A549 (cell line): ENCODE measurements around the gene C1orf50. TPM values are rescaled to one million over a fixed set of nuclear protein-coding genes. Genes with fewer than 3 reads are reported as not detected.

Source experiments
- ATAC-seq, 2 experiments: fragments of 200-7000 bp in 1 of 2; fragments of >200 bp in 1 of 2; cut with Nextera tagmentation in 1 of 2; cut with Tn5 transposase in 1 of 2; 3 replicates each; pipeline versions ENCODE4 v1.8.0 to v1.9.1; 2018 to 2020; ENCODE audit warnings: mild to moderate bottlenecking in 1 of 2, moderate library complexity in 1 of 2
- CTCF ChIA-PET: fragments of 300-600 bp; sonication (Branson Sonifier 250); formaldehyde crosslinking; extraction: SDS; loops from one replicate; lab custom pipeline; 2021; ENCODE audit warnings: antibody characterized with exemption, inconsistent platforms; lab: Yijun Ruan, JAX
- POLR2A ChIA-PET: fragments of 350-600 bp; formaldehyde crosslinking; extraction: SDS; loops from one replicate; lab custom pipeline; 2021; ENCODE audit warnings: antibody characterized with exemption, inconsistent platforms; lab: Yijun Ruan, JAX
- DNase-seq, 2 experiments: peaks; one replicate each; pipeline versions ENCODE4 v3.0.0 to v3.0.0-alpha.2; 2011 to 2016; ENCODE audit warnings: low read depth in 1 of 2, low spot score in 1 of 2
- FAIRE-seq: peaks from 2 replicates; lab custom pipeline; 2011; peaks lifted over from hg19 to GRCh38; lab: Jason Lieb, UNC
- H3K27ac ChIP-seq, 2 experiments: fragments of >200 bp; sonication (Bioruptor Twin); formaldehyde crosslinking; 3 replicates each; pipeline ENCODE4 v1.5.1; 2016 to 2017
- H3K4me1 ChIP-seq: fragments of >200 bp; sonication (Bioruptor Twin); formaldehyde crosslinking; 3 replicates; pipeline ENCODE4 v1.6.1; 2016
- H3K4me2 ChIP-seq: fragments of >200 bp; sonication (Bioruptor Twin); formaldehyde crosslinking; 3 replicates; pipeline ENCODE4 v1.6.1; 2016
- H3K4me3 ChIP-seq: fragments of >200 bp; sonication (Bioruptor Twin); formaldehyde crosslinking; 3 replicates; pipeline ENCODE4 v1.5.1; 2016
- H3K9me3 ChIP-seq: fragments of >200 bp; sonication (Bioruptor Twin); formaldehyde crosslinking; 3 replicates; pipeline ENCODE4 v1.6.1; 2016
- ATOH8 ChIP-seq: fragments of 250-450 bp; sonication (Bioruptor Pico); IDR thresholded peaks from 2 replicates; pipeline ENCODE4 v1.5.0; 2020; ENCODE audit warnings: low read depth, mild to moderate bottlenecking, moderate library complexity
- CBX2 ChIP-seq: fragments of 200-600 bp; sonication (generic); IDR thresholded peaks from 2 replicates; pipeline ENCODE4 v1.6.1; 2016; ENCODE audit warnings: low read depth, mild to moderate bottlenecking, borderline replicate concordance
- CHD2 ChIP-seq: fragments of 150-350 bp; IDR thresholded peaks from 2 replicates; pipeline ENCODE4 v1.6.1; 2014; ENCODE audit warnings: low read length; ENCODE audit not compliant: partially characterized antibody
- EHF ChIP-seq: fragments of 250-450 bp; sonication (Bioruptor Pico); IDR thresholded peaks from 2 replicates; pipeline ENCODE4 v1.5.0; 2020; ENCODE audit warnings: mild to moderate bottlenecking
- EP300 ChIP-seq, 2 experiments: fragments of >200 bp; sonication (Bioruptor Twin); formaldehyde crosslinking; IDR thresholded peaks; 2 replicates in 1 of 2; 3 replicates in 1 of 2; pipeline ENCODE4 v1.6.1; 2016 to 2017
- FOXS1 ChIP-seq: fragments of 250-450 bp; sonication (Bioruptor Pico); IDR thresholded peaks from 2 replicates; pipeline ENCODE4 v1.5.0; 2020; ENCODE audit warnings: mild to moderate bottlenecking, moderate library complexity
- HMGXB4 ChIP-seq: fragments of 250-450 bp; sonication (Bioruptor Pico); IDR thresholded peaks from 2 replicates; pipeline ENCODE4 v1.5.0; 2021; ENCODE audit warnings: mild to moderate bottlenecking, moderate library complexity, borderline replicate concordance
- HOXA7 ChIP-seq: fragments of 250-450 bp; sonication (Bioruptor Pico); IDR thresholded peaks from 2 replicates; pipeline ENCODE4 v1.5.0; 2020; ENCODE audit warnings: mild to moderate bottlenecking, moderate library complexity
- HOXB13 ChIP-seq: fragments of 250-450 bp; sonication (Bioruptor Pico); IDR thresholded peaks from 2 replicates; pipeline ENCODE4 v1.5.0; 2020; ENCODE audit warnings: low read depth, mild to moderate bottlenecking, moderate library complexity
- JUNB ChIP-seq: fragments of >200 bp; sonication (Bioruptor Twin); formaldehyde crosslinking; IDR thresholded peaks from 2 replicates; pipeline ENCODE4 v1.6.1; 2016
- KDM5A ChIP-seq: fragments of 200-600 bp; sonication (generic); IDR thresholded peaks from 2 replicates; pipeline ENCODE4 v1.6.1; 2016; ENCODE audit warnings: antibody characterized with exemption, mild to moderate bottlenecking
- MAX ChIP-seq: IDR thresholded peaks from 2 replicates; pipeline ENCODE4 v1.6.1; 2012
- MAZ ChIP-seq: fragments of 150-350 bp; IDR thresholded peaks from 2 replicates; pipeline ENCODE4 v1.6.1; 2014; ENCODE audit warnings: antibody characterized with exemption, low read depth, low read length, borderline replicate concordance
- NR3C1 ChIP-seq: fragments of >200 bp; sonication (Bioruptor Twin); formaldehyde crosslinking; IDR thresholded peaks from 3 replicates; pipeline ENCODE4 v1.6.1; 2017
- PBX3 ChIP-seq: IDR thresholded peaks from 2 replicates; pipeline ENCODE4 v1.6.1; 2012
- POLR2A ChIP-seq: IDR thresholded peaks from 2 replicates; pipeline ENCODE4 v1.6.1; 2012; ENCODE audit warnings: mild to moderate bottlenecking, low read length
- POLR2AphosphoS2 ChIP-seq: conservative IDR thresholded peaks from 2 replicates; pipeline ENCODE4 v1.6.1; 2012; ENCODE audit warnings: low read length, improper control_type of control experiment, inconsistent platforms
- RARB ChIP-seq: fragments of 250-450 bp; sonication (Bioruptor Pico); IDR thresholded peaks from 2 replicates; pipeline ENCODE4 v1.8.0; 2021; ENCODE audit warnings: mild to moderate bottlenecking, moderate library complexity
- REST ChIP-seq: fragments of 200-600 bp; sonication (generic); IDR thresholded peaks from 2 replicates; pipeline ENCODE4 v1.6.1; 2016; ENCODE audit warnings: antibody characterized with exemption, mild to moderate bottlenecking, moderate library complexity
- RFX5 ChIP-seq: fragments of 450-650 bp; IDR thresholded peaks from 2 replicates; pipeline ENCODE4 v1.7.1; 2014; ENCODE audit warnings: antibody characterized with exemption, mild to moderate bottlenecking, moderate library complexity
- RNF2 ChIP-seq: fragments of 200-600 bp; sonication (generic); IDR thresholded peaks from 2 replicates; pipeline ENCODE4 v1.6.1; 2016; ENCODE audit warnings: low read depth, mild to moderate bottlenecking, antibody characterized with exemption, moderate library complexity, borderline replicate concordance
- SREBF2 ChIP-seq: fragments of 450-650 bp; IDR thresholded peaks from 2 replicates; pipeline ENCODE4 v1.6.1; 2014; ENCODE audit warnings: mild to moderate bottlenecking, moderate library complexity
- ZNF302 ChIP-seq: fragments of 250-450 bp; sonication (Bioruptor Pico); IDR thresholded peaks from 2 replicates; pipeline ENCODE4 v1.9.0; 2021; ENCODE audit warnings: inconsistent platforms, mild to moderate bottlenecking, moderate library complexity
- WGBS: methylation state at CpG from one replicate; pipeline ENCODE4 v1.1.6; 2017; ENCODE audit errors: missing lambda C conversion rate; 5-methylcytosine and 5-hydroxymethylcytosine counted together
- polyA plus RNA-seq, 4 experiments: library from polyadenylated mRNA; depleted of rRNA in 3 of 4; stranded (reverse); fragments of >200 nt; fragmentation: RNase III in 1 of 4; extraction: RNeasy Plus Mini Kit Qiagen cat#74134 plus additional on column Dnase treatment in 1 of 4; gene quantifications; 2 replicates in 3 of 4; 3 replicates in 1 of 4; pipeline ENCODE4 v1.2.3, GENCODE V29; 2011 to 2017

C1orf50 gene
- polyA plus RNA-seq, 2 of the 4 experiments (the other 2 are of a cell fraction): 1.9 to 2.6 TPM

GRCh38 chr1:42786097-42786496 is 19.0 kb downstream of the C1orf50 start:
- no peak for DNase-seq
- no peak for TF ChIP-seq HMGXB4 (CRISPR knock-in tag)
- TF ChIP-seq MAZ: no peak
- TF ChIP-seq RFX5: no peak
- TF ChIP-seq RARB: no peak
- WGBS: 86% methylated on average over 5 of the region's 5 CpGs

GRCh38 chr1:42788021-42788420 is 21.0 kb downstream of the C1orf50 start:
- CTCF ChIA-PET: interaction anchor here (1.0 to 2.0 kb wide), 2 partner anchors 10 to 285 kb away, joined by 3 to 9 read pairs; no protein-coding TSS in a partner anchor
- FAIRE-seq: no peak

More at GRCh38 chr1:42786097-42786496, 19.0 kb downstream of the C1orf50 start:
- POLR2A ChIA-PET: no interaction called here
- CTCF ChIA-PET: interaction anchor here (2.0 kb wide), 1 partner anchor 8 kb away, joined by 9 read pairs; no protein-coding TSS in a partner anchor
- no peak overlapping the region for H3K4me3 ChIP-seq
- H3K4me2 ChIP-seq: no peak overlapping the region
- no peak for FAIRE-seq
- no peak overlapping the region for H3K27ac ChIP-seq
- no peak for ATAC-seq
- no peaks in the 10 kb centered on the region for H3K9me3 ChIP-seq
- H3K4me1 ChIP-seq: no peaks in the 10 kb centered on the region

GRCh38 chr1:42793824-42794223 is 26.8 kb downstream of the C1orf50 start:
- H3K4me1 ChIP-seq: no peaks in the 10 kb centered on the region
- CTCF ChIA-PET: interaction anchor here (1.4 kb wide), 1 partner anchor 129 kb away, joined by 7 read pairs; no protein-coding TSS in a partner anchor
- no peak overlapping the region for H3K27ac ChIP-seq
- 83% methylated on average over 2 of the region's 2 CpGs for WGBS
- DNase-seq (no peak), ATAC-seq (no peak)
- no peak overlapping the region for H3K4me2 ChIP-seq
- no peaks in the 10 kb centered on the region for H3K9me3 ChIP-seq
- TF ChIP-seq HOXA7 (CRISPR knock-in tag) (no peak), ATOH8 (CRISPR knock-in tag) (no peak), EHF (CRISPR knock-in tag) (no peak), EP300 (IDR thresholded peaks at IDR 0.05) (no peak), JUNB (no peak), NR3C1 (no peak), PBX3 (no peak), SREBF2 (no peak), HOXB13 (CRISPR knock-in tag) (no peak), ZNF302 (CRISPR knock-in tag) (no peak), RNF2 (no peak), CHD2 (no peak), MAX (no peak), POLR2AphosphoS2 (no peak), KDM5A (no peak), POLR2A (no peak), REST (no peak), FOXS1 (no peak), MAZ (no peak), CBX2 (no peak)
- TF ChIP-seq, all 56 proteins: peak for 0
- POLR2A ChIA-PET: interaction anchor here (0.8 kb wide), 1 partner anchor 112 kb away, joined by 3 read pairs; the partner anchor contains the start of gene YBX1
- no peak overlapping the region for H3K4me3 ChIP-seq
- FAIRE-seq: no peak

More at GRCh38 chr1:42788021-42788420, 21.0 kb downstream of the C1orf50 start:
- ATAC-seq (no peak), DNase-seq (no peak)
- POLR2A ChIA-PET: no interaction called here
- no peaks in the 10 kb centered on the region for H3K4me1 ChIP-seq
- H3K27ac ChIP-seq: no peak overlapping the region
- no peak overlapping the region for H3K4me2 ChIP-seq
- H3K4me3 ChIP-seq: no peak overlapping the region
- 95% methylated on average over 1 of the region's 1 CpG for WGBS
- no peaks in the 10 kb centered on the region for H3K9me3 ChIP-seq
- TF ChIP-seq NR3C1: no peak
- TF ChIP-seq CBX2: no peak
